Myocyte (in vitro differentiated cells): Measurements from ENCODE around the gene PEF1. TPM values are rescaled to one million over a fixed set of nuclear protein-coding genes. Genes with fewer than 3 reads are reported as not detected.
A peak's percentile ranks its signal among the peaks of the same experiment; 100 is the strongest.

Source experiments
- DNase-seq: peaks from one replicate; pipeline ENCODE4 v3.0.0-alpha.2; 2012; ENCODE audit warnings: low read depth
- total RNA-seq: library from RNA; depleted of rRNA; stranded (reverse); fragments of >200 nt; gene quantifications from 2 replicates; pipeline ENCODE4 v1.2.3, GENCODE V29; 2014

Gene PEF1
- total RNA-seq, 1 donor from 2014 or later: 52.0 TPM

- DNase-seq: no peak
These were observed 27.0 kb upstream of the PEF1 start for GRCh38 chr1:31671561-31672201.

GRCh38 chr1:31671147-31671546, 26.5 kb upstream of the PEF1 start:
- DNase-seq: no peak

- DNase-seq: no peak
These were observed 25.9 kb upstream of the PEF1 start for GRCh38 chr1:31670593-31670964.

- DNase-seq: peak; percentile 67
These were observed 25.3 kb upstream of the PEF1 start for GRCh38 chr1:31669786-31670592.

- DNase-seq: no peak
These were observed 24.7 kb upstream of the PEF1 start for GRCh38 chr1:31669433-31669785.

- no peak for DNase-seq
These were observed 23.7 kb upstream of the PEF1 start for GRCh38 chr1:31668303-31668883.

- no peak for DNase-seq
These were observed 22.5 kb upstream of the PEF1 start for GRCh38 chr1:31667065-31667785.

GRCh38 chr1:31666263-31666963, 21.7 kb upstream of the PEF1 start:
- peak; percentile 85 for DNase-seq

- no peak for DNase-seq
These were observed 20.7 kb upstream of the PEF1 start for GRCh38 chr1:31665234-31665878.

GRCh38 chr1:31664528-31664927, 19.9 kb upstream of the PEF1 start:
- no peak for DNase-seq

GRCh38 chr1:31663622-31664452, 19.2 kb upstream of the PEF1 start:
- peak; percentile 61 for DNase-seq

- no peak for DNase-seq
These were observed 17.8 kb upstream of the PEF1 start for GRCh38 chr1:31662463-31662862.

GRCh38 chr1:31661856-31662255, 17.2 kb upstream of the PEF1 start:
- no peak for DNase-seq

GRCh38 chr1:31660871-31661455, 16.3 kb upstream of the PEF1 start:
- no peak for DNase-seq

- no peak for DNase-seq
These were observed 15.2 kb upstream of the PEF1 start for GRCh38 chr1:31659889-31660288.

GRCh38 chr1:31658721-31659120, 14.0 kb upstream of the PEF1 start:
- DNase-seq: peak; percentile 26

GRCh38 chr1:31657972-31658510, 13.4 kb upstream of the PEF1 start:
- DNase-seq: no peak

- DNase-seq: no peak
These were observed 12.5 kb upstream of the PEF1 start for GRCh38 chr1:31657020-31657804.
